CD4-positive, alpha-beta T cell treated with Interleukin-17A for 4 hours (primary cell): ENCODE data around the gene RAVER2.
"Not testable (repeated sequence)": the region's sequence is repeated elsewhere in the genome, so short reads cannot be mapped to it uniquely, and the experiment has no call there.

ENCODE experiments used
- DNase-seq: peaks from one replicate; pipeline ENCODE4 v3.0.0-alpha.2; 2020; ENCODE audit warnings: mixed read lengths

RAVER2 gene

GRCh38 chr1:64817364-64817763 is 72.5 kb downstream of the RAVER2 start:
- not testable (repeated sequence) for DNase-seq

- DNase-seq: not testable (repeated sequence)
Observed at GRCh38 chr1:64820572-64820971, 75.7 kb downstream of the RAVER2 start.

DNA sequence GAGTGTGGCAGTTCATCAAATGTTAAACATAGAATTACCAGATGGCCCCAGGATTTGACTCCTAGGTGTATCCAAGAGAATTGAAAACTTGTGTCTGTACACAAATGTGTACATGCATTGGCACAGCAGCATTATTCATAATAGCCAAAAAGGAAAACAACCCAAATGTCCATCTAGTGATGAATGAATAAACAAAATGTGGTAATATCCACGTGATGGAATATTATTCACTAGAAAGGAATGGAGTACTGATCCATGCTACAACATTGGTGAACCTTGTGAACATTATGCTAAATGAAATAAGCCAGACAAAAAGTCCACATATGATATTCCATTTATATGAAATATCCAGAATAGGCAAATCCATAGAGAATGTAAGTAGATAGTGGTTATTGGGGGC is 77.7 kb downstream of the RAVER2 start:
- no peak for DNase-seq

- DNase-seq: peak; percentile 76
Observed at GRCh38 chr1:64823691-64824476, 79.0 kb downstream of the RAVER2 start.

DNA sequence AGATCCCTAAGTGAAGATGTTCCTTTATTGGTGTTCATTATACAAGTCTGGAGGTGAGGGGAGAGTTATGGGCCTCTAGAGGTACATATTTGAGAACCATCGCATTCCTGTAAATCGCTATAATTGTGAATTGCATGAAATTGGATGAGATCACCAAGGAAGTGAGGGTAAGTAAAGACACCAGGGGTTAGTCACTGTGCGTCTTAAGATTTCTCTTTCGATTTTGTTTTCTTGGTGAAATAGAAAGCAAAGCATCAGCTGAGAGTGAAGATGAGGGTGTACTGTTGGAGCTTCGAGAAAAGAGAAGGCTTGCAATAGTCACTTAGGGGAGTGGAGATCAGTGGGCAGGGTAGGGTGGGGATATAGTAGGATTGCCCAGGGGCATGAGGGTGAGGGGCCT is 82.1 kb downstream of the RAVER2 start:
- no peak for DNase-seq

DNA sequence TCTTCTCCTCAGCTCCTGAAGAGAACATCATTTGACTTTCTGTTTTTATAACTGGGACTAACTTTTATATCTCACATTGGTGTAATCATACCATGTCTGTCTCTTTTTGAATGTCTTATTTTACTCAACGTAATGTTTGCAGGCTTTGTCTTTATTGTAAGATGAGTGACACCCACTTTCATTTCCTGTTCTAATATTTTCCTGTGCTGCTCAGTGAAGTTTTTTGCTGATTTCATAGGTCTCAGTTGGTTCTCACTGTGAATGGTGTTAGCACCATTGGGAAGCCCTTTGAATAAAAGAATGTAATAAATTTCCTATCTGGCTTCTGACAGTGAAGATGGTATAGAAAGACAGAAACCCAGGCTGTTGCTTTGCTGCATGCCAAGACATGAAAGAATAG is 84.0 kb downstream of the RAVER2 start:
- DNase-seq: no peak

DNA sequence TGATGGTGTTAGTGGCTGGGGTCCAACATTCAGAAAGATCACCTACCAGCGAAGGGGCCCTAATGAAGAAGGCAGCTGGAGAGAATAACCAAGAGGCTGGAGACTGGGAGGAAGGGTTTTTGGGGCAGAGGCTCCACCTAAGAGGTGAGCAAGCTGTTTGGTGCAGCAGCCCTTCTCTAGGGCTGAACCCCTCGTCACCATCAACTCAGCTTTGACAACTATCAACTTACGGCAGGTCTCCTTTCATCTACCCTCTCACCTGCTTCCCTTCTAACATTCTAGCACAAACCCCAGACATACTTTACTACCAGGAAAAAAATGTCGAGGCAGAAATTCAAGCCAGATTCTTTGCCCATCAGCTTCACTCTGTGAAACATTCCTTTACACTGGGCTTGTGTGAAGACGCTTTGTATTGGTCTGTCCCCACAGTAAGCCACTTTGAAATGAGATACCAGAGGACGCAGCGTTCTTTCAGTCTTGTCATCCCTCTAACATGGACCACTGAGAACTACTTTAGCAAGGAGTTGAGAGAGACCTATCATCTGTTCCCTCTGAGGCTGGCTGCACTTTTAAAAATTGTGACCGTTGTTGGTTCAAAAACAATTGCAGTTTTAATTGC is 84.6 kb downstream of the RAVER2 start:
- DNase-seq: no peak

DNA sequence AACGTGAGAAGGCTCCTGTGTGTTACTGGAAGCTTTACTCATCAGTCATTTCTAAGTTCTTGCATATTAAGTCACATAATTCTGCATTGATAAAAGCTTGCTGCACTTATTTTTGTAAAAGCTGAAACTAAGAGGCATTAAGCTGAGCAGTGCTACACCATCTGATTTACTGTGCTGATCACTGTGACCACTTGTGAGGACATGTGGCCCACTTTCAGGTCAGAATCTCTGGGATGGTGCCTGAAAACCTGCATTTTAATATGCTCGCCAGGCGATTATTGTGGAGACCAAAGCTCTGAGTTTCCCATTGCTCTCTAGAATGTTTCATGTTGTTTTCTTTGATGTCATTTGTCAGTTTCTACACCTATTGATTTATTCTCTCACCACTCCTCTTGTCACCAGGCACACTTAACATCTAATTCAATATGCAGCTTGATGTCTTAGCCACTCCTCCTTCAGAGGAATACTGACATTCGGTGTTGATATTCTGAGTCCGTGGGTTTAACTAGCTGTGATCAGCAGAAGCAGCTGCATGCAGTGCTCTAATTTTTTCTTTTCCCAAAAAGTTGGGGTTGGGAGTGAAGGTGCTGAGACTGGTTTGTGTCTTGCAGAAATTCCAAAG is 85.3 kb downstream of the RAVER2 start:
- DNase-seq: no peak

DNA sequence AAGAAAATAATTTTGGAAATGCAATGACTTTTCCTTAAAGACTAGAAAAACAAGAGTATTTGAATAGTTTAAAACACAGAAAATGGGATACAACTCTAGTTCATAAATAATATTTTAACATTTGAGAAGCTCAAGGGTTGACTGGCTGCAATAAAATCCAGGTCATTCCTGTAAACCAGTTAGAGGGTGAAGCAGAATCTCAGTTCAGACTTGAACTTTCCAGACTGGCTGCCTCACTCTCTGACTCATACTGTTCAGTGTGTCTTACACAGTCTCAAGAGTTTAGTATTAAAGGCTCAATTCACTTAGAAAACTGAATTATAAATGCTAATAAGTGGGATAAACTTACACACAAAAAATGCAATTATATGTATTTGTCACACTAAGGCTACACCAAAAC is 89.9 kb downstream of the RAVER2 start:
- DNase-seq: no peak

DNA sequence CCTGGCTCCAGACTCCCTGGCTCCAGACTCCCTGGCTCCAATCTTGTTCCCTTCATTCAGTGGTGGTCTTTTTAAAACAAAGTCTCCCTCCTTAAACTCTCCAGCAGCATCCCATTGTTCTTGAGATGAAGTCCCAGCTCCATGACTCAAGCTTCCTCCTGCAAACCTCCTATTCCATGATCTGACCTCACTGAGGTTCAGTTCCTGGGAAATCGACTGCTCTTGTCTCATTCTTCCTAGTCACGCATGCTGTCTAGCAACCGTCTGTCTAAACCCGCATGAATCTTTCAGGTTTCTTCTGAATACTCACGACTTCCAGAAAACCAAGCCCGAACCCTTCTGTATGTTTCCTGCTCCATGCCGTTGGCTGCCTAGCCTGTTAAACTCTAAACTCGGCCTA is 91.9 kb downstream of the RAVER2 start:
- DNase-seq: no peak

DNA sequence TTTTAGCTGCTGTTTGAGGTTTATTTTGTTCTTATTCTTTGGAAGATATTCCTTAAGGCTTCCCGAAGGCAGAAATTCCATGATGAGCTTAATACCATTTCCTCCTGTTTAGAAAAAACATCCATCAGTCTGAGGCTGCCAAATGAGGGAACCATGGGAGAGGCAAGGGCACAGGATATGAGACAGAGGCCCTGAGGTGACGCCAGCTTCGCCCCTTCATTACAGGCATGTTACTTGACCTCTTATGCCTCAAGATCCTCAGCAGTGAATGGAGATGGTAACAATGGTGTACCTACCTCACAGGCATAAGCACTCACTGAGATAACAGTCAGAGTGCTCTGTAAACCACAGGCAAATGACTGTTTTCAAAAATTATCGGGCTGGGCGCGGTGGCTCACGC is 93.6 kb downstream of the RAVER2 start:
- DNase-seq: no peak

DNA sequence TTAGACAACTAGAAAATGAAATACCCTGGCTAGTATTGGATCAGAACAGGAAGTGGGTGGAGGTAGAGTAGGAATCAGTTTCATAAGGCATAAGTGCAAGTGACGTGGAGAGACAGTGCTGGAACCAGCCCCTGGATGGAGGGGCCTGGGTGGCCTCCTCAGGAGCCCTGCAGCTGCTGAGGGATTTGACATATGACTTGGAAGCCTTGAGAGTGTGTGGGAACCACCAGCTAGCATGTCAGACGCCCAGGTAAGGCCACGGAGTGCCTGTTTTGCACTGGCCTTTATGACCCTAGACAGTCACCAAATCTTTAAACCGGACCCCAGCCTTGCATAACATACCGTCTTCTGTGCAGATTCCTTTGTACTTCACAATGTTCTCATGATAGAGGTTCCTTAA is 94.4 kb downstream of the RAVER2 start:
- DNase-seq: no peak

GRCh38 chr1:64839732-64840405 is 95.0 kb downstream of the RAVER2 start:
- DNase-seq: no peak

DNA sequence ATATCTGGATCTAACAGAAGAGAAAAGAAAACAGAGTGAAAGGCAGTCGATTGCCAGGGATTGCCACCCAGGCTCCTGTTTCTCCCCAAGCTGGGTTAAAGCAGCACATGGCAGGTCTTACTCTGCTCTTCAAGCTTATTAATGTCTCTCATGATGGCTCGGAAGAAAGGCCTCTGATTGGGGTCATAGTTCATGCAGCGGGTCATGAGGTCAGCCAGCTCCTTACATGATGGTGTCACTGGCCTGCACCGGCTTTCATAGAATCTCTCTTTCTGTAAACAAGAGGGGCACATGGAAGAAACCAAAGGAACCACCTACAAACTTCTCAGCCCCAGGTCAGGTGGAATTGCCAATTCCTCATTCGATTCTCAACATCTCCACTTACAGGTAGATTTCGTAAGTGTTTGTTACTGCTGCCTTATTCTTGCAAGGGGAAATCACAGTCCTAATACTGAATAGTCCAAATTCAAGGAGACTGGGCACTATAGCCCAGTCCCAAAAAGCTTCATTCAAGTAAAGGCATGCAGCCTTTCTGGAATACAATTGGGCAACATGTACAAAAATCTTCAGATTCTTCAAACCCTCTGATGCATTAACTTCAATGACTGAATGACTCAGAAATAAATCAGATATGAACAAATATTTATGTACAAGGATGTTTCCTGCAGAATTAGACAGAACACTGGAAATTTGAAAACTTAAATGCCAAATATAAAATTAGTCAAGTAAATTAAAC is 96.6 kb downstream of the RAVER2 start:
- DNase-seq: no peak

GRCh38 chr1:64842224-64842623 is 97.3 kb downstream of the RAVER2 start:
- no peak for DNase-seq

DNA sequence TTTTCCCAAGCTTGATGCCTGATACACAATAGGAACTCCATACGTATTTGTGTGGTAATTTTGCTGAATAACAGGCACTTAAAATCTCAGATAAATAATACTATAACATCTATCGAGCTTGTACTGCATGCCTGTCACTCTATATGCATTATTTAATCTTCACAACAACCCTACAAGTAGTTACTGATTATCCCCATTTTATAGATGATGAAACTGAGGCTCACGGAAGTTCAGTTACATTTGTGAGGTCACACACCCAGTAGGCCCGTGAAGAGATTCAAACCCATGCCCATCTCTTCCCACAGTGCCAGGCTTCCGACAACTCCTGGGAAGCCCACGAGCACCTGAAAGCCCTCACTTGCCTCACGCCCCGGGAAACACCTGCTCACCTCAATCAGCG is 98.8 kb downstream of the RAVER2 start:
- no peak for DNase-seq

DNA sequence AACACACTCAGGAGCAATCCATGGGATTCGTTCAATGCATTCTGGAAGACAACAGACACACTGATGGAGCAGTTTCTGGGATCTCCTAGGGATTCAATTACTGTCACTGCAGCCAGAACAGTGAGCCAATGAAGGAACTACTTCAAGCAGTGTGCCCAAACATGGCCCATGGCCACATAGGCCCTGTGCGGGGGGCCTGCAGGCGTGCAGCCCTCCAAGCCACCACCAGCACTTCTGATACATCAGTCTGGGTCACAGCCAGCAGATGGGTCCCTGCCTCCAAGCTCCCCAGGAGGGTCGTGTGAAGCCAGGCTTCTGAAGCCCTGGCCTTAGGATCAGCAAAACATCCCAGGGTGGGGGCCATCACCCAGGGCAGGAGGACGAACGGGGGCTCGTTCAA is 99.3 kb downstream of the RAVER2 start:
- DNase-seq: no peak

- DNase-seq: no peak
Observed at GRCh38 chr1:64844609-64845008, 99.7 kb downstream of the RAVER2 start.

DNA sequence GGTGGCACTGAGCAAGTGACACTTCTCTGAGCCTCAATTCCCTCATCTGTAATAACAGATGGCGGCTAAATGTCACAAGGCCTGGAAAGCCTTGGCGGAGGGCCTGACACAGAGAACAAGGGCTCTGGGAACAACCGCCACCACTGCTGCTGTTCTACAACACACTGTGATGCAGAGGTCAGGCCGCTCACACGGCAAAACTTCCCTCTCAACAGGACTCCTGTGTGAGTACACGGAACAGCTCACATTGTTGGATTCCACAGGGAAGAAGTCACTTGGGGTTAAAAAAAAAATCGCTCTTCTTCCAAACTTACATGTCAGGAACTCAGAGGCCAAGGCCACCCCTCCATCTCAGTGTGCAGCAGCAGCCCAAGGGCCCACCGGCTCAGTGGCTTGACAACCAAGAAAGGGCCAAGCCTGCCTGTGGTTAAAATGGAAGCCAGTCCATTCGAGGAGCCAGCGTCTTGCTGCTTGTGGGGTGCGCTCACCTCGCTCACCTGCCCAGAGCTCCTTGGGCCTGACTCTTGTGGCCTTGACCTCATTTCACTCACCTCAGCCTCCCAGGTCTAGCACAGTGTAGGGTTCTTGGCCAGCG is 101.1 kb downstream of the RAVER2 start:
- DNase-seq: no peak

- no peak for DNase-seq
Observed at GRCh38 chr1:64846573-64847430, 101.9 kb downstream of the RAVER2 start.

DNA sequence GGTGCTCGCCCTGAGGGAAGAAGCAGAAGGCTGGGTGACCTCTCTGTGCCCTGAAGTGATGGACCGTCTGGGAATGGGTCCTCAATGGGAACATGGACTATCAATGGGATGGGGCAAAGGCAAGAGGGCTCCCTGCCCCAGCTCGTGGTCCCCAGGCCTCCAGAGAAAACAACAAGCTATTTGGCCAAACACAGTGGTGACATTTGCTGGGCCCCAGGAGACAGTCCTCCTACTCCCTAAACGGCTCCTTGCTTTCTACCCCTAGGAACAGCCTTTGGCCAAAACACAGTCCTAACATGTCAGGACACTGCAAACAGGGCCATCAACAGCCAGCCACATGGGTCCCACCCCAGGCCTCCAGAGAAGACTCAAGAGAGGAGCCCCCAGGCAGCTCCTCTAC is 102.8 kb downstream of the RAVER2 start:
- DNase-seq: no peak

DNA sequence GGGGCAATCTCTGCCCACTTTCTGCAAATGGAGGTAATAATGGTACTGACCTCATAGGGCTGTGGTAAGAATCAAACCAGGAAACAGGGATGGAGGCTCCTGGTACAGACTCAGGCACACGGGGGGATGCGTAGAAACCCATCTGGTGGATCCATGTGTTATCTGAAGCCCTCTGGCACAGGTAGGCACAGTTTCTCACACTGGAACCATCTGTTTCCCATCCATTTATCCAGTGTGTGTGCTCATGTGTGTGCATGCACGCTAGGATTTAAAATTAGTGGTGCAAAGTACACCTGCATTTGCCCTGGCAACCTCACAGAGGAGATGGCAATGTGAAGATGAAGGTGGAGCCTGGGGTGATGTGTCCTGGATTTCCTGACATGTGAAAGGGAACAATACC is 103.3 kb downstream of the RAVER2 start:
- DNase-seq: no peak
